Activated CD4-positive, alpha-beta T cell treated with anti-CD3 and anti-CD28 coated beads, Interleukin-2, amount 50 U/mL, for 1 hour (primary cell): Measurements from ENCODE around the gene PRKCG.
"Not testable (repeated sequence)": the region's sequence is repeated elsewhere in the genome, so short reads cannot be mapped to it uniquely, and the experiment has no call there.

Source experiments
- DNase-seq: peaks from one replicate; pipeline ENCODE4 v3.0.0-alpha.2; 2020

Gene PRKCG

DNA sequence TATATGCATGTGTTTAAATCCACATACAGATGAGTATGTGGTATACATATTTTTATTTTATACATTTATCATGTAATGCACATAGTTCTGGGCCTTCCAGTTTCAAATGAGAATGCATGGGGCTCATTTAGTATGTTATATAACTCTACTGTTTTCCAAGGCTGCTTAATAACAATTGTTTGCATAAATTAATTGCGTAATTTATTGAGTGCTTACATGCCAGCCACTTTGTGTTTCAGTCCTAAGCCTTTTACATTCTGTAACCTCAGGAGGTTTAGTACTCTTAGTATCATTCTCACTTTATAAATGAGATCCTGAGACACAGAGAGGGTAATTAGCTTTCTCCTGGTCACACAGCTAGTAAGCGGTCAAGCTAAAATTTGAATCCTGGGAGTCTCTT is 64.0 kb downstream of the PRKCG start:
- no peak for DNase-seq

DNA sequence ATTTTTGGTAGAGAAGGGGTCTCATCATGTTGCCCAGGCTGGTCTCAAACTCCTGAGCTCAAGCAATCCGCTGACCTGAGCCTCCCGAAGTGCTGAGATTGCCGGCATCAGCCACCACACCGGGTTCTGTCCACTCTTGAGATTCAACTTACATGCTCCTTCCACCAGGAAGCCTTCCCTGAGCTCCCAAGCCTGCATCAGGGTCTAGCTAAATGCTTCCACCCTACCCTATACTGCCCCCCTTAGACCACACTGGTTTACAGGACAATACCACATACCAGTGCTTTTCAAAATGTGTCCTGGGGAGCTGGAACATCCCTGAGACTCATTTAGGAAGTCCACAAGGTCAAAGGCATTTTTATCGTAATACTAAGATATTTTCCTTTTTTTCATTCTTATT is 65.6 kb downstream of the PRKCG start:
- no peak for DNase-seq

DNA sequence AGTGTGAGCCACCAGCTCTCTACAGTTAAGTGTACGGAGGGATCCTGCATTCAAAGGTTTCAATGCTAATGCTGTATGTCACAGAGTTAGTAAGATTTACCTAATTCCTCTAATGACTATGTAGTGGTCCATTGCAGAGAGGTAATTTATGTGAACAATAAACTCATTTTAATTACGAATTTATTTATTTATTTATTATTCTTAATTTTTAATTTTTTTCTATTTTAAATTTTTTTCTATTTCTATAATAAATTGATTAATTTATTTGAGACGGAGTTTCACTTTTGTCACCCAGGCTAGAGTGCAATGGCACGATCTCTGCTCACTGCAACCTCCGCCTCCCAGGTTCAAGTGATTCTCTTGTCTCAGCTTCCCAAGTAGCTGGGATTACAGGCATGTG is 66.6 kb downstream of the PRKCG start:
- not testable (repeated sequence) for DNase-seq

DNA sequence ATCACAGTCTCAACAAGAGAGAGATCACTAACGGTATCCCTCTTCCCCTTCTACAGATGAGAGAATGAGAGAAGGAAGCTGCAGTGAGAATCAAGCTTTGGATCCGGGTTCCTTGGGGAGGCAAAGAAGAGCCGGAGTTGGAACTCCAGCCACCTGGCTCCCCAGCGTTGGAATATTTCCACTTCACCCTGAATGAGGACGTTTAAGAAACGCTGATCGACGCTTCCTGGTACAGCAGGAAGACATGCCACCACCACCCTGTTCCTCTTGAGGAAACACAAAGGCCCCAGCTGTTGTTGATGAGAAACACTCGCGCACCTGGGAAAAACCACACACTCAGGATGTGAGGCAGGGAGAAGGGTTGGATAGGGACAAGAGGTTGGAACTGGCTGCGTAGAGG is 69.4 kb downstream of the PRKCG start:
- DNase-seq, result no peak

DNA sequence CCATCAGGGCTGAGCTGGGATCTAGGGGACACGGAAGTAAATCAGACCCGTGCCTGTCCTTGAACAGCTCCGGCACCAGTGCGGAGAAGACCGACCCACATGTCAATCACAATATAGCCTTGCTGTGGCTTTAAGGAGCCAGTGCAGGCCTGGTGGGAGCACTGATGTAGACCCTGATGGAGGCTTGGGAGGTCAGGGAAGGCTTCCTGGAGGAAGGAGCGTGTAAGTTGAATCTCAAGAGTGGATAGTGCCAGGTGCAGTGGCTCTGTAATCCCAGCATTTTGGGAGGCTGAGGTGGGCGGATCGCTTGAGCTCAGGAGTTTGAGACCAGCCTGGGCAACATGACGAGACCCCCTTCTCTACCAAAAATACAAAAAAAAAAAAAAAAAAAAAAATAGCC is 70.0 kb downstream of the PRKCG start:
- no peak for DNase-seq

DNA sequence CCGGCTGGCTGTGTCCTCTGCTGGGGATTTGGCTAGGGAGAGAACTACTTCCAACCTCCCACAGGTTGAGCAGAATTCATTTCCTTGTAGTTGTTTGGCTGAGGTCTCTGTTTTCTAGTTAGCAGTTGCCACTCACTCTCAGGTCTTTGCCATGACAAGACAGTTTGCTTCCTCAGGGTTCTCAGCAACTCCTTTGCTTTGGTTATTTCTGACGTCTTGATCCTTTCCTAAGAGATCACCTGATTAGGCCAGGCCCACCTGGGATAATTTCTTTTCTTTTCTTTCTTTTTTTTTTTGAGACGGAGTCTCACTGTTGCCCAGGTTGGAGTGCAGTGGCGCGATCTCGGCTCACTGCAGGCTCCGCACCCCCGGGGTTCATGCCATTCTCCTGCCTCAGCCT is 71.4 kb downstream of the PRKCG start:
- DNase-seq, result no peak
